Stimulated activated CD4-positive, alpha-beta T cell treated with anti-CD3 and anti-CD28 coated beads, Interleukin-15, amount 100 ng/mL, for 48 hours (primary cell): Measurements from ENCODE around the gene HCN4.

Experiments
- DNase-seq, 2 donors: peaks; one replicate each; pipeline ENCODE4 v3.0.0-alpha.2; 2020; ENCODE audit warnings: low read depth in 2 of 2

HCN4 gene

DNA sequence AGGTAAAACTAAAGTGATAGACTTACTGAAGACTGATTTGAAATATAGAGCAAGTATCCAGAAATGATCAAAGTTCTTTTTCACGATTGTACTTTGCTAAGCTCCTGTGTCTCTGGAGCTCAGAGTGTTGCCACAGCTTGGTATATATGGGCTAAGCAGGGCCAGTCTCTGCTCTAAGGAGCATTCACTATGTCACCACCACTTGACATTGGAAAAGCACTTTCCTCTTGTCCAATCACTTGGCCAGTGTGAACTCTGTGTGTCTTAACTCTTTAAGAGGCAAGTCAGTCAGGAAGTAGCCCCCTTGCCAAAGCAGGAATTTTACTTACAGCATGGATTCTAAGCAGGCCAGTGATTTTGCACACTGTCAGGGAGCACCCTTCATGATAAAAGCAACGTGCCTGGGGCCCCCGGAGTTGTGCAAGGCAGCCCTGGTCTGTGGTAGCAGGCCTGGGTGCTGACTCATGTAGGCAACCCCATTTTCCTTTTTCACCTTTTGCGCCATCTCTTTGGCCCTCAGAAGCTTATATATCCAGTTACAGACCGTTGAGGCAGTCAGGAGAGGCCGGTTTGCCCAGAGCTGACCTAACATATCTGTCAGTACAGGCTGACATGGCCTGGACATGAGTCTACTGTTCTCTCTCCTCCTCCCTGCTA is 73.0 kb downstream of the HCN4 start:
- DNase-seq, result no peak

- no peak for DNase-seq
Measured at GRCh38 chr15:73293773-73294172, 75.0 kb downstream of the HCN4 start.

DNA sequence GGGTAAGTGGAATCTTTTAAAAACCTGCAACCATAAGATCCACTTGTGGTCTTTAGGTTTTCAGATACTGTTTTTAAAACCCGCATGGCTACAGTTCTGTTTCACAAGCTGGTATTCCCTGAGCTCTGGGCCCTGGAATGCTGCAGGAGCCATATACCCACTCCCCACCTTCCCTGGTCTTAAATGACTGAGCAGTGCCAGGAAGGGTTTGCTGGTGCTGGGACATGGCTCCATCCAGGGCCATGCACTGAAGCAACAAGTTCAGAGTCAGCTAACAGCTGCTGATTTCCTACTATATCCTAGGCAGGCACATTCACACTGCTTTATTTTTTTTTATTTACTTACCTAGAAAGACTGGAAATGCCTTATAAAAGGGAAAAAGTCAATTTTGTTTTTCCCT is 77.3 kb downstream of the HCN4 start:
- no peak for DNase-seq

DNA sequence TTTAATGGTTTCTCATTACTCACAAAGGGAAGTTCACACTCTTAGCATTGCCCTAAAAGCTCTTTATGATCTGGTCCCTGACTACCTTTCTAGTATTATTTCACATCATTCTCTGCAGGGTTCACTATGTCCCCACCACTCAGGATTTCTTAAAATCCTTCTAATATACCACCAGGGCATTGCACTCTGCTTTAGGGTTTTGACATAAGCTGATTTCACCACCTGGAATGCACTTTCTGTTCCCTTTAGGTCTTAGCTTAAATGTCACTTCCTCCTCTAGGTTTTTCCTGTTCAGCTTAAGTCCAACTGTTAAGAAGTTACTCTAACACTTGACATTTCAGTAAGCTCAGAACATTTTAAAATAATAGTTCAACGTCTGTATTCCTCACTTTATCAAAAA is 81.7 kb downstream of the HCN4 start:
- no peak for DNase-seq

- no peak for DNase-seq
Measured at GRCh38 chr15:73286311-73286710, 82.4 kb downstream of the HCN4 start.

GRCh38 chr15:73284090-73284716 is 84.6 kb downstream of the HCN4 start:
- DNase-seq, result no peak

DNA sequence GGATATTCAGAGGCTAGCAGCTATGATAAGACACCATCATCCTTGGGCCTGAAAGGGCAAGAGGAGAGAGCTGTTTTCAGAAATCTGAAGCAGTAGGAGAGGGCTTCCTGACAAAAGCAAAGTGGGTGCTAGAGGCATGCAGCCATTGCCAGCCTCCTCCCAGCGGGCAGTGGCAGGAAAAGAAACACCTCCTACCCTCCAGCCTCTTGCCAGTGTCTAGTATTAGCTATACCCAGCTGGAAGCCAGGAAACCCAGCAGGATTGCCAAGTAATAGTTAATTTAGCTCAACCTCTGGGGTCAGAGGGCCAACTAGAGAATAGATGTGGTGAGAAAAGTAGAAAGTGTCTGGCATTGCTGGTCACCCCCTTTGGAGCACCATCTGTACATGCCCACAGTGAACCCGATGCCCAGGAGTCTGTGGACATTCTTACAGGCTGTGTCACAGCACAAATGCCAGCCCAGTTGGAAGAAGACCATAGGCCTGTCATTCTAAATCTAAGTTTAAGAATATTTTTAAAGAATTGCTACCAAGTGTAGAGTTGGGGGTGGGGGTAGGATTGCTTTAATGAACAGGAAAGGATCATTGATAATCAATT is 85.3 kb downstream of the HCN4 start:
- no peak for DNase-seq

GRCh38 chr15:73282567-73283365 is 86.0 kb downstream of the HCN4 start:
- no peak for DNase-seq

DNA sequence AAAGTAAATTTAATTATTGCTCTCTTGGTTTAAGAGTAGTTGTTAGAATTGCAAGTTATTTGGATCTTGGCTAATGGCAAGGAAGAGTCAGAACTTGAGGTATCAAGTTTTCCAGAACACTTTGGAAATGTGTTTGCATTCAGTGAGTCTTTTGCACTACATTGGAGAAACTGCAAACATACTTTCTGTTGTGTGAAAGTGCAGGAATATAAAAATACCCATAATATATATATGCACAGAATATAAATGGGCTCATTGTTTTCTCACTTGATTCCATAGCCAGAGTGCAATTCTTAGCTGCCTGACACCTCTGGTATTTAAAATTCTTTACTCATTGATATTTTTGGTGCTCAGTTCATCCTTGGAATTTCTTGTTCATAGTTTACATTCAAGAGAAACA is 92.9 kb downstream of the HCN4 start:
- DNase-seq, result no peak

DNA sequence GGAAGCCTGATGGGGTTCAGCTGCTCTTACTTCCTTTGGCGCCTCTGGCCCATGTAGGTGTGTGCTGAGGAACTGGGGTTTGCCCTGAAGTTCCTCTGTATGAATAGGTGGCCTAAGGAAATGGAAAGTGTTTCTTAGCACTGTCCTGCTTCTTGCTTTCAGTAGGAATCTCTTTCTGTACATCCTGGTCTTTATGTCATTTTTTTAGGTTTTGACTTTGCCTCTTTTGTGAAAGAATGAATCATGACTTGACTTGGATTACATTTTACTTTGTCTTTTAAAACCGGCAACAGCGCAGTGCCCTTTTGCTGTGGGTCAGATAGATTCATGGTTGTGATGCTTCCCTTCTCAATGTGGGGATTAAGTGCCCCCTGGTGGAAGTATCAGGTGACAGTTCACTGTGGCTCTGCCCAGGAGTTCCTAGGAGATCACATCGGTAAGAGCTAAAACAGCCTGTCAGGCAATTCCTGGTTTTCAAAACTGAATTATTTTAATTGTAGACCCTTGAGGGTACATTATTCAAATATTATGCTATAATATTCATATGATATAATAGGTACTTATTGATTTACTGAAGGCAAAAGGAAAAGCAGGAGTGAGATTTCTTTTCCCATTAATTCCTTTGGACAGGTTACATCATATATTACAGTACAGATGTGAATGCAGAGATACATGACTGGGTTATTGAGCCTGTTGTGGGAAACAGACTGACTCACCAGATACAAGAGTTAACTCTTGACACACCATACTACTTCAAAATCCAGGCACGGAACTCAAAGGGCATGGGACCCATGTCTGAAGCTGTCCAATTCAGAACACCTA is 95.4 kb downstream of the HCN4 start:
- peak; percentile 19 to 21 for DNase-seq

DNA sequence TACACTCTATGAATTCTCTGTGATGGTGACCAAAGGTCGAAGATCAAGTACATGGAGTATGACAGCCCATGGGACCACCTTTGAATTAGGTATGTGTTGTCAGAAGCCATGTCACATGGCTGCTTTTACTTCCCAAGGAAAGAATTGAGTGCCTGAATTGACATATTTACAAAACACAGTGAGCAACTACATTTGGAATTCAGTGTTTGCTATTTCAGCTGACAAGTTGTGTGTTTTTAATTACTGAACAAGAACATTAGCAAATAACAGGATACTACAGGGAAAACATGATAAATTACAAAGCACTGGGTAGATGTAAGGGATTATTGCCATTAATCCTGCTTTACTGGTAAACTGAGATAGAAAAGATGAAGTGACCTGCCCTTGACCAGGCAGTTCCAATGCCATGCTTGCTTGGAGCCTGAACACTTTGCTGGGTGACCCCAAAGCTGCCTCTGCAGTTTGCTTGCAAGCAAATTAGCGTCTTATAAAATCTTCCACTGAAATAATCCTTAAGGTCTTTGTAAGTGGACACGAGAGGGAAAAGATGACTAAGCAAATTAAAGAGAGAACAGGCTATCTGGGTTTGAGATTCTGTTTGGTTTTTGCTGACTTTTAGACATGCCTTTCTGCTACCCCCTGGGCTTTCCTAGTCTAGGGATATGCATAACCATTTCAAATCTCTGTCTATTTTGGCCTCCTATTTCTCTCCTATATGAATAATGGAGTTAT is 98.2 kb downstream of the HCN4 start:
- DNase-seq, result no peak
